ENCODE data around the gene CEP350.
"Not testable (repeated sequence)": the region's sequence is repeated elsewhere in the genome, so short reads cannot be mapped to it uniquely, and the experiment has no call there.

CEP350 gene

GRCh38 chr1:180116964-180117763 is 162.6 kb downstream of the CEP350 start:
- in situ Hi-C loops (cut with MboI; ENCODE audit: low sequenced_read_pairs): no loop called here

DNA sequence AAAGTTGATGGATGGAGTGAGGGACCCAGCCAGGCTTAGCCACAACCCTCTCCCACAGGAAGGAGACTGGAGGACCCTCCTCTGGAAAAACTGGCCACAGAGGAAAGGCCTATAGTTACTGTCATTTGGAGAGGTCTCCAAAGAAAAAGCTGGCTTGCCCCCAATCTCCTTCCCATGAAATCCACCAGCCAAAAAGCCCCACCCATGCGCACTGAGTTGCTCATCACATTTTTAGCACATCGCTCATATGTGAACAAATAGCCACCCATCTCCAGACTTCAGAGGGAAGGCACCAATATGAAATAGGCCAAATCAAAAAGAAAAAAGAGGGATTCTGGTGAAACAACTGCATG is 163.1 kb downstream of the CEP350 start:
- in situ Hi-C loops (cut with MboI; ENCODE audit: low sequenced_read_pairs): no loop called here

GRCh38 chr1:180119837-180120236 is 165.2 kb downstream of the CEP350 start:
- in situ Hi-C loops (cut with MboI; ENCODE audit: low sequenced_read_pairs): no loop called here

DNA sequence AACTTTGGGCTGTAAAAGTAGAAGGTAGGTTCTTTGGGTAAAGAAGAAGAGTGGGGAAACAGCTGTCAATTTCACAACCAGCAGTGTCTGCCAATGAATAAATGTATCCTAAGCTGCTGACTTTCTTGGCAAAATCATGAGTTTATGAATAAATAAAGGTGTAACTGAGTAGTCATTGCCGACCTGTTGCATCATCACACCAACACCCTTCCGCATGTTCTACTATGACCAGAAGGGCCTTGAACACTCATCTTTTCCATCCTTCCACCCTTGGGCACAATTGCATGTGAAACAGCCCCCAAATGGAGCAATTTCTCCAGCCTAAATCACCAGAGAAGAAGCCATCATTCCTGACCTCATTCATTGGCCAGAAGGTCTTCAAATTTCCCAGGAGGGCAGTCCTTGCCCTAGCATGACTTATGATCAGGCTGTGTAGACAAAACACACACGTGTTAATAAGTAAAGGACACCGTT is 168.9 kb downstream of the CEP350 start:
- in situ Hi-C loops (cut with MboI; ENCODE audit: low sequenced_read_pairs): no loop called here

- in situ Hi-C loops (cut with MboI; ENCODE audit: low sequenced_read_pairs): no loop called here
Observed at GRCh38 chr1:180130651-180131050, 176.0 kb downstream of the CEP350 start.

DNA sequence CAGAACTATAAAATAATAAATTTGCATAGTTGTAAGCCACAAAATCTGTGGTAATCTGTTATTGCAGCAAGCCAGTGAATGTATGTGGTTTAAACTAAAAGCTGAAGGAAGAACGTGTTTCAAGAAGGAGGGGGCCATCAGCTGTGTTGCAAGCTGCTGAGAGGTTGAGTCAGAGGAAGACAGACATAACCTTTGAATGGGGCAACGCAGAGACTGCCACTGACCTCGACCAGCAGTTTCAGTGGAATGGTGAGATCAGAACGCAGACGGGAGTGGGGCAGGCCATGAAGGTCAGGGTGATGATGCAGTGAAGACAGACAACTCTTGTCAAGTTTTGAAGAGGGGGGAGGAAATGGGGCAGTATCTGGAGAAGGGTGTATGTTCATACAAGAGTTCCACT is 176.9 kb downstream of the CEP350 start:
- in situ Hi-C loops (cut with MboI; ENCODE audit: low sequenced_read_pairs): no loop called here

GRCh38 chr1:180133193-180133592 is 178.6 kb downstream of the CEP350 start:
- in situ Hi-C loops (cut with MboI; ENCODE audit: low sequenced_read_pairs): no loop called here

DNA sequence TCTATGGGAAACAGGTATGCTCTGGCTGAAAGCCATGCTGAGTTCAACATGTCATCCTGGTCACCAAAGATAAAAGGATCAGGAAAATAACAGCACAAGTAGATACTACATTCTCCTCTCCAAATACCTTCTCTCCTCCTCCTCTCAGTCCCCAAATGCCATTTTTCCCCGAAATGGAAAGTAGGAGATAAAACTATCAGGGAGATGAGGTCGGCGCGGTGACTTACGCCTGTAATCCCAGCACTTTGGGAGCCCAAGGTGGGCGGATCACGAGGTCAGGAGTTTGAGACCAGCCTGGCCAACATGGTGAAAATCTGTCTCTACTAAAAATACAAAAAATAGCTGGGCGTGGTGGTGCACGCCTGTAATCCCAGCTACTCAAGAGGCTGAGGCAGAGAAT is 179.1 kb downstream of the CEP350 start:
- in situ Hi-C loops (cut with MboI; ENCODE audit: low sequenced_read_pairs): not testable (repeated sequence)

DNA sequence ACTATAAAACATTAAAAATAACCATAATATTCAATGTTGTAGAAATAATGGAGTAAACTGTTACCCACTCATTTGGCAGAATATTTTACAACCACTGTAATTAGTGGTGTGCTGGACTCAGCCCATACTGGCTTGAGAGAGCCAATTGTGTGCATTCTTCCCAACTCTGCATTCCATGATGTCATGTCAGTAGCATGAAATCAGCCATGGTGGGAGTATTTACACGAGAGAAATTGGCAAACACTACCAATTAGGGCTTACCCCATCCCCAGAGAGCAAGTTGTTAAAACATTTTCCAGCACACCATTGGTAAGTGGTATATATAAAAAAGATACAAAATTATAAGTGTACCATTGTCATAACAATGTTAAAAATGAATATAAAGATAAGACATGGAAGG is 180.9 kb downstream of the CEP350 start:
- in situ Hi-C loops (cut with MboI; ENCODE audit: low sequenced_read_pairs): no loop called here

GRCh38 chr1:180136331-180136967 is 181.8 kb downstream of the CEP350 start:
- in situ Hi-C loops (cut with MboI; ENCODE audit: low sequenced_read_pairs): no loop called here

DNA sequence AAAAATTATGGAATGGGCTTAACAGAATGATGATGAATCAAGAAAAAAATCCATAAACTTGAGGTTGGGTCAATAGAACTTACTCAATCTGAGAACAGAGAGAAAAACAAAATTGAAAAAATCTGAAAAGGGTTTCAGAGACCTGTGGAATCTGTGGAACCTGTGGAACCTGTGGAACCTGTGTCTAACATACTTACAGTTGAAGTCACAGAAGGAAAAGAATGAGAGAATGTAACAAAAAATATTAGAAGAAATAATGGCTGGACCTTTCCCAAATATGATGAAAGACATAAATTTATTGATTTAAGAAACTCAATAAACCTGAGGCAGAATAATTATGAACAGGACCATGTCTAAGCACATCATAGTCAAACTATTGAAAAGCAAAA is 182.4 kb downstream of the CEP350 start:
- in situ Hi-C loops (cut with MboI; ENCODE audit: low sequenced_read_pairs): no loop called here

DNA sequence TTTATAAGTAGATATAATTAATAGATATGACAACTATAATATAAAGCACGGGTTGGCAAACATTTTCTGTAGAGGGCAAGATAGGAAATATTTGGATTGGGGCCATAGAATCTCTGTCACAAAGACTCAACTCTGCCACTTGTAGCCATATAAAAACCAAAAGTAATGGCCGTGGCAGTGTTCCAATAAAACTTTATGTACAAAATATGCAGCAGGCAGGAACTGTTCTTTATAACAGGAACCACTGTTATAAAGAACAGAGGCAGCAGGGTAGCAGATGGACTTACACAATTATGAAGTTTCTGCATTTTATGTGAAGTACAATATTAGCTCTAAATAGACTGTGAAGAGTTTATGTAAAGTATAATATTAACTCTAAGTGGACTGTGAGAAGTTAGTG is 183.2 kb downstream of the CEP350 start:
- in situ Hi-C loops (cut with MboI; ENCODE audit: low sequenced_read_pairs): no loop called here

DNA sequence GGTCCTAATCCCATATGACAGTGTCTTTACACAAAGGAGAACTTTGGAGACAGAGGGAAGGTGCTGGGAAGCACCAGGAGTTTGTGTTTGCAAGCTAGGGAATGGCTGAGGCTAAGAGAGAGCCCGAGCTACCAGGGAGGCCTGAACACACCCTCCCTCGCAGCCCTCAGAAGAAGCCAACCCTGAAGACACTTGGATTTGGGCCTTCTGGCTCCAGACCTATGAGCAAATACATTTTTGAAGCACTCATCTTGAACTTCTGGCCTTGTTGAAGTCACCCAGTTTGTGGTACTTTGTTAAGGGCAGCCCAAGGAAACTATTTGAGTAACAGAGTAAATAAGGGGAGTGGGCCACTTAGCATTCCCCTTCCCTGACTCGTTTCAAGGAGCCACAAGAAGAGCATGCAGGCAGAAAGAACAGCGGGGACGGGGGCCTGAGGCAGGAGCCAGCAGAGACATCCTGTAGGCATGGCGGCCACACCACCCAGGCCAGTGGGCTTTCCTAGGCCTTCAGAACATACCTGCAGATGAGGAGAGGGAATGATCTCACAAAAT is 186.8 kb downstream of the CEP350 start:
- in situ Hi-C loops (cut with MboI; ENCODE audit: low sequenced_read_pairs): no loop called here

DNA sequence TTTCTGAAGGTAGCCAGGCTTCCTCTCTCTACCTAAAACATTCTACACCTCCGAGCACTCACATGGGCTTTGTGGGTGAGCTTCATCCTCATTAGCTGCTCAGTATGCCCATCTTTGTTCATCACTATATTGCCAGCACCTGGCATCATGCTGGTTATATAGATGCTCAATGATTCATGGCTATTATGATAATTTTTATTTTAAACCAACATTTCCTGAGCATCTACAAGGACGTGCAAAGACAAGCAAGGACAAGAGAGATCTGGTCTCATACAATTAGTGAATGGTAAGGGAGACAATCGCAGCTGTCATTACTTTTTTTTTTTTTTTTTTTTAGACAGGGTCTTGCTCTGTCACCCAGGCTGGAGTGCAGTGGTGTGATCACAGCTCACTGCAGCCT is 188.7 kb downstream of the CEP350 start:
- in situ Hi-C loops (cut with MboI; ENCODE audit: low sequenced_read_pairs): no loop called here

DNA sequence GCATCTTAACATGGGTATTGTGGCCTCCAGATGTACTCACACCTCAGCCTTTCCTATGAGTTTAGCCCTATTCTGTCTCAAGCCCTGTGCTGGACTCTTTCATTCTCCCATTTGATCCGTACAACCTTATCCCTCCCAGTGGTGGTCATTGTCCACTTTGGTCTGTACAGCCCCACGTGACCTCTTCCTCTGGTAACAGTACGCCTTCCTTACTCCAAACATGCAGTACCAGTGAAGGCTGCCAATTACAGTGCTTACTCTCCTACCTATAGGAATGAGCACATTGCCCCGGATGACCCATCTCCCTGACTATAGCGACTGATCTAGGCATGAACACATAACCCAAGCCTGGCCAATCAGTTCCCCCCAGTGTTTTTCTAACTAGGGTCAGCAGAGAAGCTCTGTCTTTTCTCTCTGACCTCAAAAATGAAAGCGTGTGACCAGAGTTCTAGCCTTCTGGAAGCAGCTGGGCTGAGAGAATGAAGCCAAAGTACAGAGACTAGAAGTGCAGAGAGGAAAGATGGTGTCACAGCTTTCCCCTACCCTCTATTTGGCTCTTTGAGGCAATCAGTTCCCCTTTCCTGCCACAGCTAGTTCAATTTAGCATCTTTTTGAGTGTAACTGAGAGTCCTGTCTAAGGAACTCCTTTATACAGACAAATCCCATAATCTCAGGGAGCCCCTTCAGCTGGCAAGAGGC is 190.2 kb downstream of the CEP350 start:
- in situ Hi-C loops (cut with MboI; ENCODE audit: low sequenced_read_pairs): no loop called here

GRCh38 chr1:180145446-180145845 is 190.8 kb downstream of the CEP350 start:
- in situ Hi-C loops (cut with MboI; ENCODE audit: low sequenced_read_pairs): no loop called here

DNA sequence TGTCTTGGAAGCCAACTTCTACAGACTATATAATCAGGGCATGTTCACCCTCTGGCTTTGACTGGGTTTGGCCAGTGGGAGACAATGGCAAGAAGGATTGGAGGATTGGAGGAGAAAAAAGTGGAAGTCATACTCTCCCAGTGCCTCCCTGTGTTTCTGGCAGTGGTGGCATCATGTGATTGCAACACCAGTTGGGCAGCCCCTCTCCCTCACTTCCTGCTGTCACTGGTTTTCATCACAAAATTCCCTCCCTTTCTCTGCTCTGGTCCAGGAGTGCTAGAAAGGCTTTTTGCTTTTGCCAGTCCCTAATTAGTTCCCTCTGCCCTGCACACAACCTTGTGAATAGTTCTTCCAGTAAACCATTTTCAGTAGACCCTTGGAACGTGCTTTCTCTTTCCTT is 196.4 kb downstream of the CEP350 start:
- in situ Hi-C loops (cut with MboI; ENCODE audit: low sequenced_read_pairs): no loop called here

- in situ Hi-C loops (cut with MboI; ENCODE audit: low sequenced_read_pairs): no loop called here
Observed at GRCh38 chr1:180151508-180151907, 196.9 kb downstream of the CEP350 start.

DNA sequence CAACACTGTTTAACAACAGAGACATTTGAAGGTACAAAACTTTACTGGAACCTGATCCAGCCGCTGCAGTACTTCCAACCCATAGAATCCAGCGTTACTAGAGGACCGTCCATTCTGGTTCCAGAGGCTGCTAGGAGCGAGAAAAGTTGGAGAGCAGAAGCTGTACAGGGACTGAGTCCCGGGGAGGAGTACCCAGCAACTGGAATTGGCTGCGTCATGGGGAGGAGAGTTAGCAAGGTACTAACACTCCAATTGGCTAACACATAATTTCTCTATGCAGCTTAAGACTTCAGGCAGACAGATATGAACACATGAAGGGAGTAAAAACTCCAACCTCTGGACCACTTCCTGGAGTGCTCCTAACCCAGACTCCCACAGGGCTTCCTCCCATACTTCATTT is 198.0 kb downstream of the CEP350 start:
- in situ Hi-C loops (cut with MboI; ENCODE audit: low sequenced_read_pairs): no loop called here

DNA sequence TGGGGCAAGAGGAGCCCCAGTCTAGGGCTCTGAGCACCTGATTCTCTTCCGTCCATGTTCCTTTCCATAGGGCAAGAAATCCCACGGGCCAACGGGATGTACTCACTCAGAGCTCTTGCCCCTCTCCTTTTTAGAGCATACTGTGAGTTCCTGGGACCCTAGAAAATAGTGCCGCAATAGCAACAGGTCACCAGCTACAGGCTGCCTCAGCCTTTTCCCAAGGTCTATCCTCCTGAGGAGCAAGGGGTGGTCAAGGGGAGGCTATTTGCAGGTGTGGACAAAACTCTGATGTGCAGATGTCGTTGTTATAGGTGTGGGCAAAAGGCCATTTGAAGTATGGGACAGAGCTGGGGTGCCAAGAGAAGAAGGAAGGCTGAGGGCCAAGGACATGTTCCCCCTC is 198.4 kb downstream of the CEP350 start:
- in situ Hi-C loops (cut with MboI; ENCODE audit: low sequenced_read_pairs): no loop called here

- in situ Hi-C loops (cut with MboI; ENCODE audit: low sequenced_read_pairs): no loop called here
Observed at GRCh38 chr1:180154003-180154324, 199.4 kb downstream of the CEP350 start.

Measured in hTERT RPE-1 (cell line).